PC-3 (cell line): Measurements from ENCODE around the gene MAIP1.

Experiments
- CTCF ChIP-seq: fragments of 300-600 bp; sonication (generic); conservative IDR thresholded peaks from 2 replicates; pipeline ENCODE4 v1.5.1; 2017; ENCODE audit warnings: antibody characterized with exemption, low read depth, mild to moderate bottlenecking, low read length
- EZH2 ChIP-seq: fragments of 300-600 bp; sonication (generic); IDR thresholded peaks from one replicate; pipeline ENCODE4 v1.6.1; 2017; ENCODE audit warnings: antibody characterized with exemption, mild to moderate bottlenecking, low read length; ENCODE audit not compliant: unreplicated experiment

GRCh38 chr2:199955007-199955338 is 409 bp upstream of the MAIP1 start:
- no peak for TF ChIP-seq CTCF
- no peak for TF ChIP-seq EZH2
